IMR-90 (cell line): ENCODE measurements around the gene EPHA2.
"Not testable (repeated sequence)": the region's sequence is repeated elsewhere in the genome, so short reads cannot be mapped to it uniquely, and the experiment has no call there.

Experiments used
- CEBPB ChIP-seq: IDR thresholded peaks from 2 replicates; pipeline ENCODE4 v1.6.1; 2012; ENCODE audit warnings: low read depth, low read length, improper control_type of control experiment
- CHD1 ChIP-seq: IDR thresholded peaks from 2 replicates; pipeline ENCODE4 v1.6.1; 2012; ENCODE audit warnings: low read depth, low read length, improper control_type of control experiment
- MAFK ChIP-seq: IDR thresholded peaks from 2 replicates; pipeline ENCODE4 v1.6.1; 2012; ENCODE audit warnings: low read depth, low read length, improper control_type of control experiment
- MAZ ChIP-seq: IDR thresholded peaks from 2 replicates; pipeline ENCODE4 v1.6.1; 2012; ENCODE audit warnings: low read depth, mild to moderate bottlenecking, low read length, improper control_type of control experiment, moderate library complexity, borderline replicate concordance
- MXI1 ChIP-seq: IDR thresholded peaks from 2 replicates; pipeline ENCODE4 v1.6.1; 2012; ENCODE audit warnings: low read depth, mild to moderate bottlenecking, low read length, moderate library complexity, borderline replicate concordance
- NFE2L2 ChIP-seq: fragments of 150-350 bp; IDR thresholded peaks from 2 replicates; pipeline ENCODE4 v1.6.1; 2016; ENCODE audit warnings: low read depth, mild to moderate bottlenecking, low read length
- POLR2A ChIP-seq: IDR thresholded peaks from 2 replicates; pipeline ENCODE4 v1.6.1; 2012; ENCODE audit warnings: mild to moderate bottlenecking, low read depth, low read length
- RAD21 ChIP-seq: IDR thresholded peaks from 2 replicates; pipeline ENCODE4 v1.6.1; 2012; ENCODE audit warnings: low read length, improper control_type of control experiment
- RCOR1 ChIP-seq: IDR thresholded peaks from 2 replicates; pipeline ENCODE4 v1.6.1; 2012; ENCODE audit warnings: mild to moderate bottlenecking, low read length, improper control_type of control experiment; ENCODE audit not compliant: insufficient replicate concordance
- RFX5 ChIP-seq: IDR thresholded peaks from 2 replicates; pipeline ENCODE4 v1.8.0; 2012; ENCODE audit warnings: low read depth, mild to moderate bottlenecking, low read length, moderate library complexity
- SMC3 ChIP-seq: fragments of 150-350 bp; IDR thresholded peaks from 2 replicates; pipeline ENCODE4 v1.6.1; 2016; ENCODE audit warnings: low read depth, mild to moderate bottlenecking, antibody characterized with exemption, low read length, moderate library complexity
- TF ChIP-seq, protein P1 (sequence below): conservative IDR thresholded peaks from 2 replicates; pipeline ENCODE4 v1.5.1; 2012; ENCODE audit warnings: mild to moderate bottlenecking, low read depth, low read length, improper control_type of control experiment
- TF ChIP-seq, protein P2 (sequence below): fragments of 150-350 bp; IDR thresholded peaks from 2 replicates; pipeline ENCODE4 v1.6.1; 2016; ENCODE audit warnings: low read depth, mild to moderate bottlenecking, low read length, moderate library complexity, borderline replicate concordance

DNA sequence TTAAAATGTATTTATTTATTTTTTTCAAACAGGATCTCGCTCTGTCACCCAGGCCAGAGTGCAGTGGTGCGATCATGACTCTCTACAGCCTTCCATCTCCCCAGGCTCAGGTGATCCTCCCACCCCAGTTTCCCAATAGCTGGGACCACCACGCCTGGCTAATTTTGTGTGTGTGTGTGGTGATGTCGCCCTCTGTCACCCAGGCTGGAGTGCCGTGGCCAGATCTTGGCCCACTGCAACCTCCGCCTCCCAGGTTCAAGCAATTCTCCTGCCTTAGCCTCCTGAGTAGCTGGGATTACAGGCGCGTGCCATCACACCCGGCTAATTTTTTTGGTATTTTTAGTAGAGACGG is 12.3 kb upstream of the EPHA2 start:
- TF ChIP-seq, protein P1, sequence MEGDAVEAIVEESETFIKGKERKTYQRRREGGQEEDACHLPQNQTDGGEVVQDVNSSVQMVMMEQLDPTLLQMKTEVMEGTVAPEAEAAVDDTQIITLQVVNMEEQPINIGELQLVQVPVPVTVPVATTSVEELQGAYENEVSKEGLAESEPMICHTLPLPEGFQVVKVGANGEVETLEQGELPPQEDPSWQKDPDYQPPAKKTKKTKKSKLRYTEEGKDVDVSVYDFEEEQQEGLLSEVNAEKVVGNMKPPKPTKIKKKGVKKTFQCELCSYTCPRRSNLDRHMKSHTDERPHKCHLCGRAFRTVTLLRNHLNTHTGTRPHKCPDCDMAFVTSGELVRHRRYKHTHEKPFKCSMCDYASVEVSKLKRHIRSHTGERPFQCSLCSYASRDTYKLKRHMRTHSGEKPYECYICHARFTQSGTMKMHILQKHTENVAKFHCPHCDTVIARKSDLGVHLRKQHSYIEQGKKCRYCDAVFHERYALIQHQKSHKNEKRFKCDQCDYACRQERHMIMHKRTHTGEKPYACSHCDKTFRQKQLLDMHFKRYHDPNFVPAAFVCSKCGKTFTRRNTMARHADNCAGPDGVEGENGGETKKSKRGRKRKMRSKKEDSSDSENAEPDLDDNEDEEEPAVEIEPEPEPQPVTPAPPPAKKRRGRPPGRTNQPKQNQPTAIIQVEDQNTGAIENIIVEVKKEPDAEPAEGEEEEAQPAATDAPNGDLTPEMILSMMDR: not testable (repeated sequence)
- TF ChIP-seq POLR2A, NFE2L2, RFX5, RAD21, CEBPB, RCOR1, SMC3, MAFK, CHD1, MAZ, MXI1: not testable (repeated sequence)
- TF ChIP-seq, protein P2, sequence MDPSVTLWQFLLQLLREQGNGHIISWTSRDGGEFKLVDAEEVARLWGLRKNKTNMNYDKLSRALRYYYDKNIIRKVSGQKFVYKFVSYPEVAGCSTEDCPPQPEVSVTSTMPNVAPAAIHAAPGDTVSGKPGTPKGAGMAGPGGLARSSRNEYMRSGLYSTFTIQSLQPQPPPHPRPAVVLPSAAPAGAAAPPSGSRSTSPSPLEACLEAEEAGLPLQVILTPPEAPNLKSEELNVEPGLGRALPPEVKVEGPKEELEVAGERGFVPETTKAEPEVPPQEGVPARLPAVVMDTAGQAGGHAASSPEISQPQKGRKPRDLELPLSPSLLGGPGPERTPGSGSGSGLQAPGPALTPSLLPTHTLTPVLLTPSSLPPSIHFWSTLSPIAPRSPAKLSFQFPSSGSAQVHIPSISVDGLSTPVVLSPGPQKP: not testable (repeated sequence)
